Sigmoid colon (tissue), 7 donors: ENCODE results near the gene ZSWIM8. TPM values are rescaled to one million over a fixed set of nuclear protein-coding genes. Genes with fewer than 3 reads are reported as not detected.
A peak's percentile ranks its signal among the peaks of the same experiment; 100 is the strongest.

Experiments used
- DNase-seq: peaks from one replicate; pipeline ENCODE4 v3.0.0-alpha.2; 2019
- H3K27ac ChIP-seq, 4 donors: fragments of 200-600 bp; sonication (generic); one replicate each; pipeline ENCODE4 v1.5.1; 2016 to 2019; ENCODE audit warnings: mild to moderate bottlenecking in 1 of 4
- H3K27me3 ChIP-seq, 3 donors: fragments of 200-600 bp; sonication (generic); one replicate each; pipeline ENCODE4 v1.5.1; 2019; ENCODE audit warnings: mild to moderate bottlenecking in 1 of 3
- H3K36me3 ChIP-seq, 4 donors: fragments of 200-600 bp; sonication (generic); one replicate each; pipeline ENCODE4 v1.5.1; 2016 to 2019
- H3K4me1 ChIP-seq, 4 donors: fragments of 200-600 bp; sonication (generic); one replicate each; pipeline ENCODE4 v1.5.1; 2017 to 2019
- H3K4me3 ChIP-seq, 4 donors: fragments of 200-600 bp; sonication (generic); one replicate each; pipeline ENCODE4 v1.5.1; 2017 to 2019; ENCODE audit warnings: mild to moderate bottlenecking in 2 of 4, moderate library complexity in 1 of 4
- H3K9me3 ChIP-seq, 4 donors: fragments of 200-600 bp in 3 of 4; sonication (generic) in 3 of 4; one replicate each; pipeline versions ENCODE4 v1.5.1 to v1.6.1; 2013 to 2019
- EP300 ChIP-seq, 4 donors: sonication (generic); formaldehyde crosslinking; IDR thresholded peaks; one replicate each; pipeline ENCODE4 v1.6.1; 2017; ENCODE audit warnings: antibody characterized with exemption in 4 of 4
- POLR2A ChIP-seq, 2 donors: fragments of 450-650 bp; IDR thresholded peaks; one replicate each; pipeline ENCODE4 v1.6.1; 2016; ENCODE audit warnings: antibody characterized with exemption in 2 of 2, mild to moderate bottlenecking in 2 of 2, moderate library complexity in 2 of 2
- POLR2AphosphoS5 ChIP-seq, 4 donors: sonication (generic); formaldehyde crosslinking; IDR thresholded peaks; one replicate each; pipeline ENCODE4 v1.6.1; 2017; ENCODE audit warnings: antibody characterized with exemption in 4 of 4
- WGBS, 2 donors: extraction: QIAGEN DNeasy Blood & Tissue Kit; methylation state at CpG; one replicate each; pipeline ENCODE4 v1.1.7; 2013; 5-methylcytosine and 5-hydroxymethylcytosine counted together
- intact Hi-C: fragments of 100-400 bp; cut with DNase I; formaldehyde crosslinking; loops from one replicate; pipeline ENCODE4 v1.15.1; 2023
- polyA plus RNA-seq, 3 donors: library from polyadenylated mRNA; stranded (reverse); fragments of 200-250 nt; gene quantifications; one replicate each; pipeline ENCODE4 v1.2.3, GENCODE V29; 2013
- total RNA-seq, 4 donors: library from RNA; depleted of rRNA; stranded (reverse); fragments of >200 nt; gene quantifications; one replicate each; pipeline ENCODE4 v1.1.0, GENCODE V29; 2016
- TF ChIP-seq, protein P1 (sequence below), 4 experiments: fragments of 450-650 bp in 3 of 4; fragments of 200-600 bp in 1 of 4; IDR thresholded peaks; one replicate each; pipeline ENCODE4 v1.5.1; 2016 to 2019; ENCODE audit warnings: antibody characterized with exemption in 4 of 4, mild to moderate bottlenecking in 3 of 4, moderate library complexity in 2 of 4
- donor health status: healthy with polysubstance abuse.
- donor health status: Bipolar disorder and iron deficiency.
- donor health status: healthy.

The ZSWIM8 gene
- total and polyA plus RNA-seq, 7 donors, result 34.8 to 138 (median 61.8) TPM

DNA sequence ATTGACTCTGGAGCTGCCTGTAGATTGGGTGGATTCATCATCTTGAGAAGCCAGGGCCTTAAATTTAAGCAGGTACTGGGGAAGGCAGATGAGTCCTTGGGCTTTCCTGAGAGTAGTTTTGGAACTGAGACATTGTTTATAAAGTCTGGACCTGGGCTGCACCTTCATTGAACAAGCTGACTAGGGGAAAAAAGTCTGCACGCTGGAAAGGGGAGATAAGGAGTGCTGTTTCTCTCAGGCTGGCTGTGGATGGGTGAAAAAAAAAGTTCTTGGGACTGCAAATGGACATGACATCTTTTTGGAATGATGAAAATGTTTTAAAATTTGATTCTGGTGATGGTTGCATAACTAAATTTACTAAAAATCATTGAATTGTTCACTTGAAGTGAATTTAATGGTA lies 29.2 kb upstream of the ZSWIM8 start:
- TF ChIP-seq, protein P1, sequence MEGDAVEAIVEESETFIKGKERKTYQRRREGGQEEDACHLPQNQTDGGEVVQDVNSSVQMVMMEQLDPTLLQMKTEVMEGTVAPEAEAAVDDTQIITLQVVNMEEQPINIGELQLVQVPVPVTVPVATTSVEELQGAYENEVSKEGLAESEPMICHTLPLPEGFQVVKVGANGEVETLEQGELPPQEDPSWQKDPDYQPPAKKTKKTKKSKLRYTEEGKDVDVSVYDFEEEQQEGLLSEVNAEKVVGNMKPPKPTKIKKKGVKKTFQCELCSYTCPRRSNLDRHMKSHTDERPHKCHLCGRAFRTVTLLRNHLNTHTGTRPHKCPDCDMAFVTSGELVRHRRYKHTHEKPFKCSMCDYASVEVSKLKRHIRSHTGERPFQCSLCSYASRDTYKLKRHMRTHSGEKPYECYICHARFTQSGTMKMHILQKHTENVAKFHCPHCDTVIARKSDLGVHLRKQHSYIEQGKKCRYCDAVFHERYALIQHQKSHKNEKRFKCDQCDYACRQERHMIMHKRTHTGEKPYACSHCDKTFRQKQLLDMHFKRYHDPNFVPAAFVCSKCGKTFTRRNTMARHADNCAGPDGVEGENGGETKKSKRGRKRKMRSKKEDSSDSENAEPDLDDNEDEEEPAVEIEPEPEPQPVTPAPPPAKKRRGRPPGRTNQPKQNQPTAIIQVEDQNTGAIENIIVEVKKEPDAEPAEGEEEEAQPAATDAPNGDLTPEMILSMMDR (IDR thresholded peaks at IDR 0.05), result no peak
- TF ChIP-seq EP300 (IDR thresholded peaks at IDR 0.05), result no peak
- TF ChIP-seq POLR2AphosphoS5 (IDR thresholded peaks at IDR 0.05), result no peak
- no peak for TF ChIP-seq POLR2A (IDR thresholded peaks at IDR 0.05)
- intact Hi-C loops, result no loop called here
- Histone ChIP-seq H3K4me1 (no peaks in the 10 kb centered on the region), H3K27me3 (no peaks in the 10 kb centered on the region), H3K9me3 (no peaks in the 10 kb centered on the region), H3K36me3 (peaks cover 35 to 83% (median 52%) of the 10 kb centered on the region in 4 donors), H3K4me3 (no peak overlapping the region), H3K27ac (no peak overlapping the region)
- 78 to 90% methylated on average over 1 of the region's 1 CpG for WGBS, 2 donors
- DNase-seq, result peak; percentile 7

DNA sequence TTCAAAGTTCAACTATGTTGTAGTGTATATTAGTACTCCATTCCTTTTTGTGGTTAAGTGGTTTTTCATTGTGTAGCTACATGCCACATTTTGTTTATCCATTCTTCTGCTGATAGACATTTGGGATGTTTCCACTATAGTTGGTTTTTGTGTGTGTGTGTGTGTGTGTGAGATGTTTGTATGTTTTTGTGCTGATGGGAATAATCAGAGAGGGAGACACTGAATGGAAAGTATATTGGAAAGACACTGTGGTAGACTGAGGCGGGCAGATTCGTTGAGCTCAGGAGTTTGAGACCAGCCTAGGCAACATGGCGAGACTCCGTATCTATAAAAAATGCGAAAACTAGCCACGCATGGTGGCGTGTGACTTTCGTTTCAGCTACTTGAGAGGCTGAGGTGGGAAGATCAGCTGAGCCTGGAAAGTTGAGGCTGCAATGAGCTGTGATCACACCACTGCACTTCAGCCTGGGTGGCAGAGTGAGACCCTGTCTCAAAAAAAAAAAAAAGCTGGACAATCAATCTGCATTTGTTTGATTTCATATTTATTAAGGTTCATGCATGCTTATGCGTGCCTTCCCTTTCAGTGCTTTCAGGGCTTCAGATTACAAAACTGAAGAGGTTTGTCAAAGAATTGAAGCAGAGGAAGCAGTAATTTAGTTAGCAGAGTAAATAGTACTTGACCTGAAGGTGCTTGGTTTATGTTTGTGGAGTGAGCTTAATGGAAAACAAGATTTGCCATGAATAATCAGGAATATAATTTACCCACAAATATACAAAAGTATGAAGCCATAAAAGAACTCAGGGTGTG lies 26.5 kb upstream of the ZSWIM8 start:
- Histone ChIP-seq H3K4me3 (no peak overlapping the region), H3K27me3 (no peaks in the 10 kb centered on the region), H3K9me3 (no peaks in the 10 kb centered on the region), H3K4me1 (no peaks in the 10 kb centered on the region), H3K36me3 (peaks cover 22 to 83% (median 53%) of the 10 kb centered on the region in 4 donors), H3K27ac (no peak overlapping the region)
- 84 to 89% methylated on average over 9 of the region's 9 CpGs for WGBS, 2 donors
- TF ChIP-seq EP300 (IDR thresholded peaks at IDR 0.05), result no peak
- TF ChIP-seq, protein P1 (IDR thresholded peaks at IDR 0.05), result no peak
- TF ChIP-seq POLR2A (IDR thresholded peaks at IDR 0.05), result no peak
- no peak for TF ChIP-seq POLR2AphosphoS5 (IDR thresholded peaks at IDR 0.05)
- intact Hi-C loops, result no loop called here
- peak; percentile 22 for DNase-seq

DNA sequence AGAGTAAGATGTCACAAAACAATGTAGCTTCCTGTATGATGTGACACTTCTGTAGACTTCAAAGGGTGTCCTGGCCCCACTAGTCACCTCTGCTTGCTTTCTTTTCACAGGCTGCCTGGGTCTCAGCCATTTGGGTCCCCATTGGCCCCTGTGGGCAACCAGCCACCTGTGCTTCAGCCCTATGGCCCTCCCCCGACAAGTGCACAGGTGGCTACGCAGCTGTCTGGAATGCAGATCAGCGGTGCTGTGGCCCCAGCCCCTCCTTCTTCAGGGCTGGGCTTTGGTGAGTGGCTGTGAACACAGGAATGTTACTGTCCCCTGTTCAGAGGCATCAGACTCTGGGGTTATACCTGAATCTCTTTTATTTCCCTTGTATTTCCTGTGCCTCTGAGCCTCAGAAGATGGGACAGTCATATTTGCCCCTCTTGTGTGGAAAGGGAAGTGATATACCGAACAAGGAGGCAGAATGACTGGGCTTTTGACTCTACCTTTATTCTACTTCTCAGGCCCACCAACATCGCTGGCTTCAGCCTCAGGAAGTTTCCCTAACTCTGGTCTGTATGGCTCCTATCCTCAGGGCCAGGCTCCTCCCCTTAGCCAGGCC lies 25.8 kb upstream of the ZSWIM8 start:
- Histone ChIP-seq H3K36me3 (peaks cover 22 to 83% (median 54%) of the 10 kb centered on the region in 4 donors), H3K4me3 (no peak overlapping the region), H3K27ac (no peak overlapping the region), H3K27me3 (no peaks in the 10 kb centered on the region), H3K9me3 (no peaks in the 10 kb centered on the region), H3K4me1 (no peaks in the 10 kb centered on the region)
- DNase-seq, result peak; percentile 33
- TF ChIP-seq EP300 (IDR thresholded peaks at IDR 0.05) (no peak), POLR2AphosphoS5 (IDR thresholded peaks at IDR 0.05) (no peak), POLR2A (IDR thresholded peaks at IDR 0.05) (no peak)
- TF ChIP-seq, protein P1 (IDR thresholded peaks at IDR 0.05), result no peak
- intact Hi-C loops, result no loop called here
- 73 to 77% methylated on average over 5 of the region's 5 CpGs for WGBS, 2 donors

DNA sequence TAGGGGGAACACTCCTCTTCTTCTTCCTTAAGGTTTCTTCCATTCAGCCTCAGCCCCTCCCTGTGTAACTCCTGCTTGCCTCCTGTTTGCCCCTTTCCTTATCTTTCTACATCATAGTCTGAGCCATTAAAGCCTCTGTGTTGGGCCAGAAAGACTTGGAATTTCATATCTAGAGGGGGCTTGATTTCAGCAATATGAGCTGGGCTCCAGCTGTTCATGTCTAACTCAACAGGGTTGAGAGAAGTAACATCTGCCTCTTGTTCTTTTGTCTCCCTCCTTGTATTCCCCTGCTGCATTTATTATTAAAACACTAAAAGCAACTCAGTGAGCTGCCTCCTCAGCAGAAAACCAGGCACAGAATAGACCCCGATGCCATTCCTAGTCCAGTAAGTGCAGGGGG lies 23.6 kb upstream of the ZSWIM8 start:
- intact Hi-C loops, result no loop called here
- H3K4me3 ChIP-seq, result no peak overlapping the region
- 91% methylated on average over 1 of the region's 1 CpG for WGBS, 2 donors
- H3K4me1 ChIP-seq, result no peaks in the 10 kb centered on the region
- TF ChIP-seq, protein P1 (IDR thresholded peaks at IDR 0.05), result no peak
- TF ChIP-seq POLR2A (IDR thresholded peaks at IDR 0.05) (no peak), POLR2AphosphoS5 (IDR thresholded peaks at IDR 0.05) (no peak), EP300 (IDR thresholded peaks at IDR 0.05) (no peak)
- DNase-seq, result peak; percentile 11
- H3K27me3 ChIP-seq, result no peaks in the 10 kb centered on the region
- no peaks in the 10 kb centered on the region for H3K9me3 ChIP-seq
- no peak overlapping the region for H3K27ac ChIP-seq
- peaks cover 44 to 85% (median 70%) of the 10 kb centered on the region in 4 donors for H3K36me3 ChIP-seq
